Measurements from ENCODE around the gene ALCAM. TPM values are rescaled to one million over a fixed set of nuclear protein-coding genes. Genes with fewer than 3 reads are reported as not detected.

The ALCAM gene
- total and polyA plus RNA-seq, 2 donors (not counting 3 experiments of a cell fraction or from before 2014, with no cell fraction given): 46.3 to 118 TPM

DNA sequence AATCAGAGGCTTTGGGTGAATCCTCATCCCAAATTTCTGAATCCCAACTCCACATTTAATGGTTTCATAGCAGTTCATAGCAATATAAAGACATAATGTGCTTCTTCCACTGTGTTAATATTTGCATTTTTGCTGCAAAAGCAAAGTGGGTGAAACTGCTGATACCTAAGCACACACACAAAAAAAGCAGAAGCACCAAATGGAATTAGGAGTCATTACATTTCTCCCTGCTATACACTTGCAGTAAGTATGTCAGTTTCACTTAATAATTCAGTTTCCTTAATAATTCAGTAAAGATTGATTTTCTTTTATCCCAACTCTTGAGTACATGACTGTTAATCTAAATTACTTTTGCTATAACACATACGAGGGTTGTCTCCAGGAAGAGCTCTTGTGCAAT is 48.9 kb upstream of the ALCAM start:
- CTCF ChIA-PET: interaction anchor here (1.8 kb wide), 1 partner anchor 16 kb away, joined by 3 read pairs; no protein-coding TSS in a partner anchor
- no peaks in the 10 kb centered on the region for H3K9me3 ChIP-seq (replicated peaks; ENCODE audit: control insufficient read depth, insufficient read depth, low read length)
- no peaks in the 10 kb centered on the region for H3K9me1 ChIP-seq (replicated peaks; ENCODE audit: control insufficient read depth, extremely low read depth, insufficient read depth, low read length)
- H3K36me3 ChIP-seq (ENCODE audit: control insufficient read depth in 2 of 2, extremely low read depth in 1 of 2, insufficient read depth in 2 of 2, low read length in 2 of 2): no peaks in the 10 kb centered on the region
- BruUV-seq (replicated peaks): no TSS peak
- dilution Hi-C loops (cut with MboI; ENCODE audit: extremely low pct_ligation_motif_present, low sequenced_read_pairs): no loop called here
- no peak overlapping the region for H3K4me2 ChIP-seq (ENCODE audit: insufficient read depth, low read length)
- H3K4me1 ChIP-seq (ENCODE audit: control insufficient read depth, extremely low read depth, insufficient read depth, low read length): no peaks in the 10 kb centered on the region
- POLR2A ChIA-PET: no interaction called here
- H3K9ac ChIP-seq (replicated peaks; ENCODE audit: extremely low read depth, insufficient read depth, low read length): no peak overlapping the region
- H3K27ac ChIP-seq (ENCODE audit: insufficient read depth, low read depth, low read length): no peak overlapping the region
- no peaks in the 10 kb centered on the region for H4K20me1 ChIP-seq (replicated peaks; ENCODE audit: control insufficient read depth, extremely low read depth, insufficient read depth, low read length)
- no peak overlapping the region for H2AFZ ChIP-seq (ENCODE audit: low read depth, low read length)
- DNase-seq (ENCODE audit: low read depth, low spot score) (no peak), FAIRE-seq (no peak)
- H3K79me2 ChIP-seq (ENCODE audit: control insufficient read depth, insufficient read depth, low read length): no peaks in the 10 kb centered on the region
- H3K27me3 ChIP-seq (ENCODE audit: control insufficient read depth in 2 of 2, insufficient read depth in 2 of 2, low read length in 2 of 2): no peaks in the 10 kb centered on the region
- no peak for TF ChIP-seq JUN (IDR thresholded peaks at IDR 0.05; ENCODE audit: borderline replicate concordance, insufficient read depth, insufficient read length, low read depth)
- no peak for TF ChIP-seq MAX (IDR thresholded peaks at IDR 0.05; ENCODE audit: insufficient read depth, insufficient read length)
- TF ChIP-seq FOS (IDR thresholded peaks at IDR 0.05; ENCODE audit: borderline replicate concordance, insufficient read depth, low read length): no peak
- TF ChIP-seq MYC (IDR thresholded peaks at IDR 0.05; ENCODE audit: low read depth, low read length): no peak
- no peak for TF ChIP-seq POLR2AphosphoS5 (IDR thresholded peaks at IDR 0.05; ENCODE audit: insufficient read depth, low read depth, low read length)
- no peak for TF ChIP-seq GATA2 (IDR thresholded peaks at IDR 0.05; ENCODE audit: insufficient read depth, insufficient read length, low read depth, low read length)
- no peak for TF ChIP-seq EZH2 (IDR thresholded peaks at IDR 0.05; ENCODE audit: borderline replicate concordance, low read depth, low read length, severe bottlenecking)
- TF ChIP-seq CTCF (IDR thresholded peaks at IDR 0.05; ENCODE audit: extremely low read depth in 1 of 2, insufficient read depth in 1 of 2, low read depth in 1 of 2, low read length in 2 of 2): no peak
- TF ChIP-seq POLR2A (IDR thresholded peaks at IDR 0.05; ENCODE audit: low read depth, low read length): no peak
- intact Hi-C loops (cut with micrococcal nuclease): no loop called here
- H3K4me3 ChIP-seq (replicated peaks in 1 of 3; ENCODE audit: insufficient read depth in 1 of 3, low read depth in 1 of 3, low read length in 3 of 3): no peak overlapping the region
